Measurements from ENCODE around the gene PMEPA1. TPM values are rescaled to one million over a fixed set of nuclear protein-coding genes. Genes with fewer than 3 reads are reported as not detected.

PMEPA1 gene
- total RNA-seq, 1 donor from 2014 or later: 49.4 TPM

- no peaks in the 10 kb centered on the region for H3K9me3 ChIP-seq (ENCODE audit: insufficient read depth, low read depth, low read length)
- peaks cover 94% of the 10 kb centered on the region for H3K79me2 ChIP-seq (ENCODE audit: insufficient read depth, low read length)
- peak overlapping the region; percentile 95 for H3K27ac ChIP-seq (ENCODE audit: low read depth, low read length)
- Mint-ChIP-seq H3K36me3 (ENCODE audit: low read depth, unreplicated experiment) (peaks cover 6% of the 10 kb centered on the region), H3K27ac (ENCODE audit: unreplicated experiment) (peak overlapping the region; percentile 91), H3K4me1 (ENCODE audit: low read depth, unreplicated experiment) (peaks cover 72% of the 10 kb centered on the region), H3K9me3 (ENCODE audit: unreplicated experiment) (no peaks in the 10 kb centered on the region), H3K4me3 (ENCODE audit: unreplicated experiment) (peak overlapping the region; percentile 62), H3K27me3 (ENCODE audit: low read depth, unreplicated experiment) (no peaks in the 10 kb centered on the region)
- FAIRE-seq (peak; percentile 17), DNase-seq (ENCODE audit: low read depth) (peak; percentile 67)
- H3K4me1 ChIP-seq (ENCODE audit: insufficient read depth, low read length): peaks cover 83% of the 10 kb centered on the region
- TF ChIP-seq CTCF (IDR thresholded peaks at IDR 0.05; ENCODE audit: insufficient read depth, low read depth, low read length) (no peak), EZH2 (IDR thresholded peaks at IDR 0.05; ENCODE audit: insufficient read depth, low read length) (no peak)
- no peaks in the 10 kb centered on the region for H3K36me3 ChIP-seq (ENCODE audit: insufficient read depth, low read length)
- peak overlapping the region; percentile 75 for H3K9ac ChIP-seq (ENCODE audit: low read length)
- no peaks in the 10 kb centered on the region for H3K27me3 ChIP-seq (ENCODE audit: insufficient read depth, low read length)
- H4K20me1 ChIP-seq (ENCODE audit: insufficient read depth, low read length): peaks cover 89% of the 10 kb centered on the region
- no peak overlapping the region for H2AFZ ChIP-seq (ENCODE audit: low read depth, low read length)
- H3K4me2 ChIP-seq (ENCODE audit: low read length): peak overlapping the region; percentile 79
- peak overlapping the region; percentile 38 for H3K4me3 ChIP-seq (ENCODE audit: insufficient read depth, low read depth, low read length)
Measured at GRCh38 chr20:57698867-57699275, 10.9 kb downstream of the PMEPA1 start.

GRCh38 chr20:57698116-57698866, 11.5 kb downstream of the PMEPA1 start:
- Histone ChIP-seq H3K36me3 (ENCODE audit: insufficient read depth, low read length) (no peaks in the 10 kb centered on the region), H3K9ac (ENCODE audit: low read length) (peak overlapping the region; percentile 75), H3K79me2 (ENCODE audit: insufficient read depth, low read length) (peaks cover 94% of the 10 kb centered on the region), H2AFZ (ENCODE audit: low read depth, low read length) (no peak overlapping the region), H3K27me3 (ENCODE audit: insufficient read depth, low read length) (no peaks in the 10 kb centered on the region), H3K4me3 (ENCODE audit: insufficient read depth, low read depth, low read length) (peak overlapping the region; percentile 38), H4K20me1 (ENCODE audit: insufficient read depth, low read length) (peaks cover 89% of the 10 kb centered on the region), H3K4me2 (ENCODE audit: low read length) (peak overlapping the region; percentile 79), H3K4me1 (ENCODE audit: insufficient read depth, low read length) (peaks cover 85% of the 10 kb centered on the region), H3K27ac (ENCODE audit: low read depth, low read length) (peak overlapping the region; percentile 95), H3K9me3 (ENCODE audit: insufficient read depth, low read depth, low read length) (no peaks in the 10 kb centered on the region)
- FAIRE-seq (peak; percentile 100), DNase-seq (ENCODE audit: low read depth) (peak; percentile 99)
- H3K36me3 Mint-ChIP-seq (ENCODE audit: low read depth, unreplicated experiment): peaks cover 4% of the 10 kb centered on the region
- no peak for TF ChIP-seq EZH2 (IDR thresholded peaks at IDR 0.05; ENCODE audit: insufficient read depth, low read length)
- H3K9me3 Mint-ChIP-seq (ENCODE audit: unreplicated experiment): no peaks in the 10 kb centered on the region
- no peaks in the 10 kb centered on the region for H3K27me3 Mint-ChIP-seq (ENCODE audit: low read depth, unreplicated experiment)
- H3K27ac Mint-ChIP-seq (ENCODE audit: unreplicated experiment): peak overlapping the region; percentile 91
- peak overlapping the region; percentile 8 for H3K4me3 Mint-ChIP-seq (ENCODE audit: unreplicated experiment)
- H3K4me1 Mint-ChIP-seq (ENCODE audit: low read depth, unreplicated experiment): peaks cover 76% of the 10 kb centered on the region

GRCh38 chr20:57697543-57697942, 12.3 kb downstream of the PMEPA1 start:
- peak overlapping the region; percentile 75 for H3K9ac ChIP-seq (ENCODE audit: low read length)
- H3K36me3 ChIP-seq (ENCODE audit: insufficient read depth, low read length): no peaks in the 10 kb centered on the region
- H3K4me3 Mint-ChIP-seq (ENCODE audit: unreplicated experiment): peak overlapping the region; percentile 24
- H3K4me1 ChIP-seq (ENCODE audit: insufficient read depth, low read length): peaks cover 92% of the 10 kb centered on the region
- DNase-seq (ENCODE audit: low read depth) (no peak), FAIRE-seq (peak; percentile 5)
- no peaks in the 10 kb centered on the region for H3K9me3 Mint-ChIP-seq (ENCODE audit: unreplicated experiment)
- peaks cover 94% of the 10 kb centered on the region for H3K79me2 ChIP-seq (ENCODE audit: insufficient read depth, low read length)
- no peaks in the 10 kb centered on the region for H3K9me3 ChIP-seq (ENCODE audit: insufficient read depth, low read depth, low read length)
- peak overlapping the region; percentile 79 for H3K4me2 ChIP-seq (ENCODE audit: low read length)
- H3K27ac Mint-ChIP-seq (ENCODE audit: unreplicated experiment): peak overlapping the region; percentile 91
- no peak for TF ChIP-seq EZH2 (IDR thresholded peaks at IDR 0.05; ENCODE audit: insufficient read depth, low read length)
- no peak for TF ChIP-seq CTCF (IDR thresholded peaks at IDR 0.05; ENCODE audit: insufficient read depth, low read depth, low read length)
- H3K27ac ChIP-seq (ENCODE audit: low read depth, low read length): peak overlapping the region; percentile 95
- no peaks in the 10 kb centered on the region for H3K27me3 ChIP-seq (ENCODE audit: insufficient read depth, low read length)
- H3K27me3 Mint-ChIP-seq (ENCODE audit: low read depth, unreplicated experiment): no peaks in the 10 kb centered on the region
- H2AFZ ChIP-seq (ENCODE audit: low read depth, low read length): no peak overlapping the region
- peaks cover 2% of the 10 kb centered on the region for H3K36me3 Mint-ChIP-seq (ENCODE audit: low read depth, unreplicated experiment)
- peaks cover 89% of the 10 kb centered on the region for H4K20me1 ChIP-seq (ENCODE audit: insufficient read depth, low read length)
- H3K4me1 Mint-ChIP-seq (ENCODE audit: low read depth, unreplicated experiment): peaks cover 79% of the 10 kb centered on the region
- H3K4me3 ChIP-seq (ENCODE audit: insufficient read depth, low read depth, low read length): no peak overlapping the region
